Measurements from ENCODE around the gene CIAO2B.
"Not testable (repeated sequence)": the region's sequence is repeated elsewhere in the genome, so short reads cannot be mapped to it uniquely, and the experiment has no call there.

Gene CIAO2B

DNA sequence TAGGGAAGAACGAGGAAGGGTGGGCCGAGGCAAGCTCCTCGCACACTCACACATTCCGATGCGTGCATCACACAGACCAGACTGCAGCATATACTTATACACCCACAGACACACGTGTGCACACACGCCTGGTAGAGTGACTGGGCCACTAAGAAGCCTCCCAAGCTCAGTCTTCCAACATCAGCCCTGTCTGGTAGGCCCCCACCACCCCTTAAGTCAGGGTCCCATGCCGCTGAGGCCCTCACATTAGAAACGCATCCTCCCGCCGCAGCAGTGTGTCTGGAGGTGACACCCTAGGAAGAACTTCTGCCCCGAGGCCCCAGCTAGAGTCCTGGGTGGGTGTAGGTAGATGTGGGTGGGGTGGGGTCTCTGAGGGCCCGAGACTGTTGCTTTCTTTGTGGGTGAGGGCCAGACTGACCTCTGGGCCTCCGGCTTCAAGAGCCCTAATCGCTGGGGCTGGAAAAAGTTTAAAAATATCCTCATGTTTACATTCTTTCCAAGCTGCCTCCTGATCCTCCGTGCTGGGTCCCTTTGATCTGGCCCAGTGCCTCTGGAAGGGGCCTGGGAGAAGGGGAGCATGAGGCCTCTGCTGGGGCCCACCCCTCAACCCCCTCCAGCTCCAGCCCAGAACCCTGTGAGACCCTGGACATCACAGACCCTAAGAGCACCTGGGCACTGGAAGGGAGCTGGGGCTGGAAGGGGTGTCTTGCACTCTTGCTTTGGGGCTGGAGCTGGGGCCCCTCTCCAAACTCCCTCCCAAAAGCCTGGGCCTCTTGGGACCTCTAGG, 29.2 kb downstream of the CIAO2B start:
- no peak for DNase-seq

DNA sequence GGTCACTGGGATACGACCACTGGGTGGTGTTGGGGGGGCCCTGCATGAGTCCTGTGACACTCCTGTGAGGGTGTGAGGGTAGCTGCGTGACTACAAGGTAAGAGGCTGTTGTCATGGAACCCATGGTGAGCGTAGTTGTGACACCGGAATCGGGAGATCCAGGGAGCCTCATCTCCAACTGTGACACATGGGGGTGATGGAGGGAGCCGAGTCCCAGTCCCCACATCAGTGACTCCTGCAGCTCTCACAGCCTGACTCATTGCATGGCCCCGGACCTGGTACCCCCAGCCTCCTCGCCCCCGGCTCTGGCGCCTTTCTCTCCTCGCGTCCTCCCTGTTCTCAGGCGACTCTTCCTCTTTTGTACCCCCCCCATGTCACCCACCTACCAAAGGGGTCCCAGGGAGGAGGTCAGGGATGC, 29.8 kb downstream of the CIAO2B start:
- peak in 1 of 56 donors; percentile 22 for DNase-seq

DNA sequence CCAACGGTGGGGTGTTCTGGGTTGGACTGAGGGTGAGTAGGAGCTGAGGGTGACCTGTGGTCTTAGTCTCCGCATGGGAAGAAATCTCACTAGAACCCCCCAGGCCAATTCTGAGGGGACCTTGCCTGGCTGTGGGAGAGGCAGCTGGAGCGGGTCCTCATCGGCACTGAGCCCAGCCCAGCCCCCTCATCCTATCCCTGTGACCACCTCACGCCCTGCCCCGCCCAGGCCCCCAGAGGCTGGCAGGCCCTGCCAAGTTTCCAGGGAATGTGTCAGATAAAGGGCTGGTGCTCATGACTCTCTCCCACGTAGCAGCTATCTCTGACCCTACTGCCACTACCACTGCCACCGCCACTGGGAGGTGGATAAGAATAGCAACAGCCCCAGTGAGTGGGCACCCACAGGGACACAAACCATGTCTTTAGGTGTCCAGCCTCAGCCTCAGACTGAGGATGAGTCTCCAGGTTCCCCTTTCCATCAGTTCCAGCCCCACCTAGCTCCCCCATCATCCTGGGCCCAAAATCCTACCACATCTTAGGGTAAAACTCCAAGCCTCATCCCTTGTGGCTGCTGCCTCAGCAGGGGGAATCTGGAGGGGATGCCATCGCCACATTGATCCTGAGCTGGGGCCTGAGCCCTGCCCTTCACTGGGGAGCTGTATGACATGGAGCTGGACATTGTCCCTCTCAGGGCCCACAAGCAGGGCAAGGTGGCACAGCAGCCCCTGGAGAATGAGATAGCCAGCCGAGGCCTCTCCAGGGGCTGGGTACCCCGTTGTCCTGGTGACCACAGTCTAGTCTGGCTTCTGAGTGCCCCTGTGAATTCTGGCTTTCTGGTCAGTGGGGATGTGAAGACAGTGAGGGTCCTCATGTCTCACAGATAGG, 30.4 kb downstream of the CIAO2B start:
- no peak for DNase-seq

DNA sequence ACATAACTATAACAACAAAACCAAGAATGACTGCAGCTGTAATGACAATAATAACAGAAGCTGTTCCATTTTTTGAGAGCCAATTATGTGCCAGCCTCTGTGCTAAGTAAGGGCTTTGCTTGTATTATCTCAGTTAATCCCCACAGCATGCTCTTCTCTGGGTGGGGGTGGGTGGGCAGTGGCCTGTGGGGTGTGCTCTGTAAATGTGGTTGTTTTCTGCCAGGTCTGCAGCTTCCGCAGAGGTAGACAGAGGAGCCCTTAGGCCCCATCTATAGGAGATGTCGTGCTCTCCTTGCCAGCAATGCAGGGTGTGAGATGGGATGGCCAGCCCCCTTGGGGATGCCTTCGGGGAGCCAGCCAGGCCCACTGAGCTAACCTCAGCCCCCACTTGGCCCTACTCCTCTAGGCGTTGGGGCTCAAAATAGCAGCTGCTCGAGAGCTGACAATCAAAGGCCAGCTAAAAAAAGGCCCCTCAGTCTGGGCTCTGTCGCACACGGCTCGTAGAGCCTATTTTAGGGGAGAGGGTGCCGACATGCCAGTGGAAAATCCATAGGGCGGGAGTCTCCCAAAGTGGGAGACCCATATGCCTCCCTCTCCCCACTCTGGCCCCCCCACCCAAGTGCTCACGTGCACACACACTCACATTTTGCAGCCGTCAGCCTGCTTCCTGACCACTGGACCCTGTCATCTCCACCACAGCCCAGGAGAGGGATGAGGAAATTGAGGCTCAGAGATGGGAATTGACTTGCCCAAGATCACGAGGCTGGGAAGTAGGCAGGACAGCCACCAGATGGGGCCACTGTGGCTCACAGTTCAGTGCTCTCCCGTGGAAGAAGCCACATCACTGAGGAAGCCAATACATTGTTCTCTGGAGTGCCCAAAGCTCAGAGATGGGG, 31.3 kb downstream of the CIAO2B start:
- DNase-seq: no peak

DNA sequence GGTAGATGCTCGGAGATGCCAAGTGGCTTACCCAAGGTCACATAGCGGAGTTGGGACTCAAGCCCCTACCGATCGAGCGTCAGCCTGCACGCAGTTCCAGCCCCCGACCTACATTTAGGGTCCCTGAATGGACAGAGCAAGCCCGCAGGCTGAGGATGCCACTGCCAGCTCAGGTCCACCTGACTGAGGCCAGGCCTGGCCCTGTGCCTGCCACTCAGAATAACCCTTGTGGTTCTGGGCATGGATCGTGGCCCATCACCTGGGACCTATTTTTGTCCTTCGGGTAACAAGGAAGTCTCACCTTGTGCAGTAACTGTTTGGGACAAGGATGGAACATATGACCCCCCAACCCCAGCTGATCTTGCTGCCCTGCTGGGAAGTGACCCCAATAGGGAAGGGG, 32.6 kb downstream of the CIAO2B start:
- DNase-seq: no peak

DNA sequence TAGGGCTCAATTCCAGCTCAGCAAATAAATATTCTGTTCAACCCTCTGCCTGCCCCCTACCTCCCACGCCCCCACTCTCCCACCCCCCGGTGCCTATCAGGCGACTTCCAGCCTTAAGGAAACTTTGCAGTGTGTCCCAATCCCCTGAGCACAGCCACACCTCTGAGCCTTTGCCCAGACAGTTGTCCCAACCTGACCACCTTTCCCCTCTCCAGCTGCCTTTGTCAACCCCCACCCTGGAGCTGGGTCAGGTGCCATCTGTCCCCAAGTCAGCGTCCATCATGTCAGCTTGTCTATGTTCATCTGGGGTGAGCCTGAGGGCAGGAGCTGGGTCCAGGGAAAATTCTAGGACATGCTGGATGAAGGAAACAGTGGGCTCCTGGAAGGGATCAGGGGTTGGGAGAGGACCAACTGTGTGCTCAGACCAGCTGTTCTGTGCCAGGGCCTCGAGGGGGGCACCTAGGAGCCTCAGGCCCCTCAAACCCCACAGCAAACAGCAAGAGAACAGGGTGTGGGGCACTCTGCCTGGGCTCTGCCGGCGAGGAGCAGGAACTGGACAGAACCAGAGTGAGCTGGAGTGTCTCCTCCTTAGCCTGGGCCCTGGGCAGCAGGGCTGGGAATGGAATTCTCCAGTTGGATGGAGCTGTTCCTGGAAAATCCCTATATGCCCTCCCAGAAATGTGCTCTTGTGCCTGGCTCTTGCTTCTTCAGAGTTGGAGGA, 33.3 kb downstream of the CIAO2B start:
- DNase-seq: peak in 5 of 56 donors; percentile 15 to 48 (median 19)

DNA sequence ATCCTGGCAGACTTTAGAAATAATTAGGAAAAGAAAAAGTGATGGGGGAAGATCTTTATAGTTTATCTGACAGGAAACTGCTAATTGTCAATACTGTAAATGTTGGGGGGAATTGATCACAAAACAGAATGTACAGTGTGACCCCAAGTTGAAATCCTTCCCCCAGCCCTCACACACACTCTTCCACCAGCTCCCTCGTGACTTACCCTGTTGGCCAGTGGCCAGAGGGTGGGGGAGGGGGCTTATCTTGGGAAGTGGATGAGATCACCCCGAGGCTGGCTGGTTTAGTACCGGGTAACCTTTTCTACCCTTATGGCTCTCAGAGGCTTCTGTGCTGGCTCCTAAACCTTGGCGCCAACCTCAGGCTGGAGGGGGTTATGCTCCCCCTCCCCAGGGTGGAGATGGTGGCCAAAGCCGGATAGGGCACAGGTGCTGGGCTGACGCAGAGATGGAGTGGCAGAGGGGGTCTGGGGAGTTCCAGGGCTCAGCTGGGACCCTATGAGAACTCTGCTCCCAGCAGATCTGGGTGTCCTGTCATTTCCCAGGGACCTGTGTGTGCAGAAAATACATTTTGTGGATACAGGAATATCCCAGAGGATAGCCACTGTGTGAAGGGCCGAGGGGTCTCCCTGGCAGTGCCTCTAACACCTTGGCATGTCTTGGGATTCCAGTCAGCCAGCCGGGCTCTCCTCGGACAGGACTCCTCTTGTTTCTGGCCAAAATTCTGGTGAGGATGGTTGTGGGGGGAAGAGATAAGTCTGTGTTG, 34.1 kb downstream of the CIAO2B start:
- peak in 4 of 56 donors; percentile 18 to 59 (median 29) for DNase-seq

DNA sequence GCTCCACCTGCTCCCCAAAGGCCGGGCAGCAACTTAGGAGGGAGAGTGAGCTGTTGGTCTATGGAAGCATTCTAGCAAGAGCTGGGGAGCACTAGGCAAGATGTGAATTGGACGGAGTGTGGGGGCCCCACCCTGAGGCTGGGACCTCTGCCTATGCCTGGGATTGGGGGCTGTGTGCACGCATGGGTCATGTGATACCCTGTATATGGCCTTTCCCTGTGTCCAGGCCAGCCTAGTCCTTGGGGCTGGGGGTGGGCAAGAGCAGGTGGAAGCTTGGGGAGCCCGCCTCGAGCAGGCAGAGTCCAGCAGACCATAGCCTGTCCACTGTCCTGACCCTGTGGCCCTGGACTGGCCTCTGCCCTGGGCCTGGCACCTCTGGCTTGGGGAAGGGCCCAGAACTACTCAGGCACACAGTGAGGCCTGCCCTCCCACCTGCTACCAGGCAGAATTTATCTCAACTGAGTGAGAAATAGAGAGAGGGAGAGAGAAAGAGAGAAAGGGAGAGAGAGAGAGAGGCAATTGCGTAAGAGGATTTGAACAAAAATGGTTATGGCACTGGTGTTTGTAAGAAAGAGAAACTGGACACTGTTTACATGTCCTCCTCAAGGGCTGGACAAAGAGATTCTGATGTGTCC, 34.8 kb downstream of the CIAO2B start:
- no peak for DNase-seq

DNA sequence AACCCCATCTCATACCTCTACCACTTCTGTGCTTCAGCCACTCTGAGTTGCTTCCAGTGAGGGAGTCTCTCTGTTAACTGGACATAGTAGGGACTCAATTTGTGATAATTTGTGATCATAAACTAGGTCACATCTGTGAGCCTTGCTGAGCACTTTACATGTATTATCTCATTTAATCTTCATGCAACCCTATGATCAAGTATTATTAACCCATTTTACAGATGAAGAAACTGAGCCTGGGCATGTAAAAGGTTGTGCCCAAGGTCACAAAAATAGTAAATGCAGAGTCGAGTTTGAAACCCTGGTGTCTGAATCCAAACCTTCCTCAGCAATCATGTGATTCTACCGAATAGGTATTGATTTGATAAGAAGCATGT, 35.3 kb downstream of the CIAO2B start:
- DNase-seq: no peak

DNA sequence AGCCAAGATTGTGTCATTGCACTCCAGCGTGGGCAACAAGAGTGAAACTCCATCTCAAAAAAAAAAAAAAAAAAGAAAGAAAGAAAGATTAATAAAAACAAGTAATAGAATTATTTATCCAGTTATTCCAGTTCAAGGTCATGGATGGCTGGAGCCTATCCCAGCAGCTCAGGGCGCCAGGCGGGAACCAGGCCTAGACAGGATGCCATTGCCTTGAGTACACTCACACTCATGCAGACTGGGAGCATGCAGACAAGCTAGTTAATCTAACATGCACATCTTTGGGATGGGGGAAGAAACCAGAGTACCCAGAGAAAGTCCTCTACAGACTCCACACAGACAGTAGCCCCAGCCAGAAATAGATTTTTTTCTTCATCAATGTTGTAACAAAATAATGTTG, 36.0 kb downstream of the CIAO2B start:
- DNase-seq: no peak

DNA sequence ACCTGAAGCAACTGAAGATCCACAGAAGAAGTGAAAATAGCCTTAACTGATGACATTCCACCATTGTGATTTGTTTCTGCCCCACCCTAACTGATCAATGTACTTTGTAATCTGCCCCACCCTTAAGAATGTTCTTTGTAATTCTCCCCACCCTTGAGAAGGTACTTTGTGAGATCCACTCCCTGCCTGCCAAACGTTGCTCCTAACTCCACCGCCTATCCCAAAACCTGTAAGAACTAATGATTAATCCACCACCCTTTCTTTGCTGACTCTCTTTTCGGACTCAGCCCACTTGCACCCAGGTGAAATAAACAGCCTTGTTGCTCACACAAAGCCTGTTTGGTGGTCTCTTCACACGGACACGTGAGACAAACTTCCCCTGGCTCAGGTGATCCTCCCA, 37.5 kb downstream of the CIAO2B start:
- DNase-seq: not testable (repeated sequence)

DNA sequence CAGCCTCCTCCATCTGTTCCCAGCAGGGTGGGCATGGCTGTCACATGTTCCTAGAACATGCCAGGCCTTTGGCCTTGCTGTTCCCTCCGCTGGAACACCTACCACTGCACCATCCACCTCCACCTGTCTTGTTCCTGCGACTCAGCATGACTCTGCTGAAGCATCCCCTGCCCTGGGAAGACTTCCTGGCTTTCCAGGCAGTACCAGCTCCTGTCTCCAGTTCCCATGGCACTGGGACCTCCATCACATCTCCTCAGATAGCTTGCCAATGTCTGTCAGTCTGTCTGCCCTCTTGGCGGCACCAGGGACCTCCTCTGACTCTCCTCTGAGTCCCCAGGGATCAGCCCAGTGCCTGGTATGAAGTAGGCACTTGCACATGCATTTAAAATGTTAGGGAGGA, 38.2 kb downstream of the CIAO2B start:
- no peak for DNase-seq

DNA sequence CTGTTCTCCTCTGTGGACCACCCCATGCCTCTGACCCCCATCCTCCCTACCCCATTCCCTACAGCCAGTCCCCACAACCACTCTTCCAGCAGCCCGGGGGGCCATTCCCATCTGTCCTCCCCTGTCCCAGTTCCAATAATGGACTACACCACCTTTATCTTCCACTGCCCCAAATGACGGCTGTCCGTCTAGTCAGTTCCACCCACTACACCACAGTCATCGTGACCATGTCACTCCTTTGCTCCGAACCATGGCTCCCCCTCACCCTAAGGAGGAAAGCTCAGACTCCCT, 38.6 kb downstream of the CIAO2B start:
- no peak for DNase-seq

DNA sequence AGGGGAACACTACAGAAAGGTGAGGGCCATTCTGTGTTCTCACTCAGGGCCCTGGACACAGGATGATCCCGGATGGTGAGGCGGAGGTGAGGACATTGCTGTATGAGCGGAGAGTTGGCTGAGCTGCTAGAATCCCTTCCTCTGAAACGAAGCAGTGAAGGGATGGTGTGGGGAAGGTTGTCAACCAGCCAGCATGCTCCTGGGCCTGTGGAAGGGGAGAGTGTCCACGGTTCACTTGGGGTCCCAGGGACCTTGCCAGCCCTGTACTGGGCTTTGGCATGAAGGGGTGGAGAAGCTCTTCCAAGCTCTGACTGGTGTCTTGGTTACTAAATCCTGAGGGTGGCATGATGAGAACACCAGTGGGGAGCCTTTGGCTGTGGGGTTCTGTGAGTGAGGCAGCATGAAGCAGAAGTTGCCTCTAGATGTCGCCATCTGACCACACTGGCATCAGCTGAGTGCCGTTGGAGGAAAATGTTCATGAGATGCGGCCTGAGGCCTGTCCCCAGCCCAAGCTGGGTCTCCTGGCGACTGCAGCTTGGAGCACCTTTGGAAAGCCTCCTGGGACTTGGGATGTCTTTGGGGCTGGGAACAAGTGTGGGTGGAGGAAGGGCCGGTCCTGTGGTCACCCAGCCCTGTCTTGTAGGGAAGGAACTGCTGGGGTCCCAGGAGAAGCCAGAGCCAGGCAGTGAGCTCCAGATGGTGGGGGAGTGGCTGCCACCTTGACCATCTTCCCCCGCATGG, 39.1 kb downstream of the CIAO2B start:
- peak in 53 of 56 donors; percentile 7 to 82 (median 53) for DNase-seq

DNA sequence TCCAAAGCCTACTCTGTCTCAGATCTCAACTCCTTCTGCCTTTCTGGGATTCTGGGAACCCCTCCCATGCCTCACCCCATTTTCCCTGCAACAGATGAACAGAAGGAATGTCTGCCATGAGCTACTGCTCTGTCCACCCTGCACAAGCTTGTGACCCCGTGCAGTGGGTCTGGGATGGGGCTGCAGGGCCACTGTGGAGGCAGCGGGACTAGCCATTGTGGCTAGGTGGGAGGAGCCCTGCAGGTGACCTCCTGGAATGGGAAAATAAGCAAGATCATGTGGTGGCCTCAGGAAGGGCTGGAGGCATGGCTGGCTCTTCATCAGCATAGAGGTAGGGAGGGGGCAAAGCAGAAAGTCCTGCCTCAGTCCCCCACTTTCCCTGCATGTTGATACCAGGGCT, 40.1 kb downstream of the CIAO2B start:
- no peak for DNase-seq

DNA sequence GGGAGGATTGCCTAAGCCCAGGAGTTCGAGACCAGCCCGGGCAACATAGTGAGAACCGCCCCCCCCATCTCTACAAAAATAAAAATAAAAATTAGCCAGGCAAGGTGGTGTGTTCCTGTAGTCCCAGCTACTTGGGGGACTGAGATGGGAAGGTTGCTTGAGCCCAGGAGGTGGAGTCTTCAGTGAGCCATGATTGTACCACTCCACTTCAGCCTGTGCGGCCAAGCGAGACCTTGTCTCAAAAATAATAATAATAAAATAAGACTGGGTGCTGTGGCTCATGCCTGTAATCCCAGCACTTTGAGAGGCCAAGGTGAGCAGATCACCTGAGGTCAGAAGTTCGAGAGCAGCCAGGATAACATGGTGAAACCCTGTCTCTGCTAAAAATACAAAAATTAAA, 42.4 kb downstream of the CIAO2B start:
- no peak for DNase-seq

DNA sequence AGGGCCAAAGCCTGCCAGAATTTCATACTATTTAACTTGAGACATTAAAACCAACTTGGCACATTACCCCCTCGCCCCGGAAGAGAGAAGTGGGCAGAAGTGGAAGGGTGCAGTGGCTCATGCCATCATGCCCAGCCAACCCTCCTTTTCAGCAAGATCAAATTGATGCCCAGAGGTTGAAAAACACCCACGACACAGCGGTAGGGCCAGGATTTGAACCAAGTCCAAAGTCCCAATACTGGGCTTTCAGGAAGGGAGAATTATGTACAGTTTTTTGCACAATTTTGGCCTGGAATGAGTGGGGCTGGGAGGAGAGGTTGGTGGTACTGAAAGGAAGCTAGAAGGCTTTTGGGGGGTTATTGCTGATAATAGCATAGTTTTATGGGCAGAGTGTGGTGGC, 42.8 kb downstream of the CIAO2B start:
- DNase-seq: no peak

DNA sequence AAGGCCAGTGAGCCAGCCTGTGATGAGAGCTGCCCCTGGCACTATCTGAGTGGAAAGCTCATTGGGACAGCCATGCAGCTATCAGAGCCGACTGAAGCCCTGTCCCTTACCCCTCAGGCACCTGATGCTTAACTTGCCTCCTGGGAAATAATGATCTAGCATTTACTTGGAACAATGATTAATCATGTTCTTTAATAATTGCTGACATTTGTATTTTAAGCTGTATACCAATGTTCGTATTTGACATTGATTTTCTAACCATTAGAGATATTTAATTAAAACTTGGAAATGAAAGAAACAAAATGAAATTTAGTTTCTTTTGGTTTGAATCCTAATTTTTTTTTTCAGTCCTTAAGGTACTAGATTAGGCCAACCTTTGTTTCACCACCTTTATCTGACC, 43.4 kb downstream of the CIAO2B start:
- DNase-seq: no peak

DNA sequence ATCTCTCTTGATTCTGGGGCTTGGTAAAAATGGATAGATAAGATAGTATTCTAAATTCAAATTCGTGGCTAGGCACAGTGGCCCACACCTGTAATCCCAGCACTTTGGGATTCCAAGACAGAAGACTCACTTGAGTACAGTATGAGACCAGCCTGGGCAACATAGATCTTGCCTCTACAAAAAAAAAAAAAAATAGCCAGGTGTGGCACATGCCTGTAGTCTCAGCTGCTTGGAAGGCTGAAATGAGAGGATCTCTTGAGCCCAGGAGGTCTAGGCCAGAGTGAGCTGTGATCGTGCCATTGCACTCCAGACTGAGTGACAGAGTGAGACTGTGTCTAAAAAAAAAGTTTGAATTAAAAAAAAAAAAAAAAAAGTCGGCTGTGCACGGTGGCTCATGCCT, 44.6 kb downstream of the CIAO2B start:
- DNase-seq: no peak

All from amygdala (tissue), 56 donors.